Panc1 (cell line): ENCODE measurements around the gene FBXW8.

ENCODE experiments used
- CTCF ChIP-seq: fragments of 450-650 bp; IDR thresholded peaks from 2 replicates; pipeline ENCODE4 v1.5.1; 2017; ENCODE audit warnings: mild to moderate bottlenecking
- POLR2AphosphoS5 ChIP-seq: IDR thresholded peaks from 2 replicates; pipeline ENCODE4 v1.6.1; 2012; ENCODE audit warnings: mild to moderate bottlenecking, low read depth, low read length, moderate library complexity
- REST ChIP-seq, 2 experiments: IDR thresholded peaks; 2 replicates each; pipeline ENCODE4 v1.6.1; 2011 to 2012; ENCODE audit warnings: low read depth in 2 of 2, control low read depth in 1 of 2, low read length in 1 of 2, mild to moderate bottlenecking in 1 of 2, moderate library complexity in 1 of 2; ENCODE audit not compliant: insufficient read depth in 1 of 2
- SIN3A ChIP-seq: IDR thresholded peaks from 2 replicates; pipeline ENCODE4 v1.6.1; 2012; ENCODE audit warnings: low read depth, mild to moderate bottlenecking, low read length, moderate library complexity, borderline replicate concordance; ENCODE audit not compliant: insufficient read depth

- TF ChIP-seq CTCF (no peak), POLR2AphosphoS5 (no peak), SIN3A (no peak), REST (IDR thresholded peaks at IDR 0.05; ENCODE audit: insufficient read depth in 1 of 2, low read depth in 2 of 2, low read length in 1 of 2) (no peak)
Measured at GRCh38 chr12:117058442-117059072, 147.8 kb downstream of the FBXW8 start.
